ENCODE data around the gene OXGR1. TPM values are rescaled to one million over a fixed set of nuclear protein-coding genes. Genes with fewer than 3 reads are reported as not detected.

Gene OXGR1
- total RNA-seq, 1 donor from 2014 or later: not detected

GRCh38 chr13:96940961-96941360 lies 53.3 kb downstream of the OXGR1 start:
- Histone ChIP-seq H3K27me3 (ENCODE audit: low read depth) (no peaks in the 10 kb centered on the region), H3K4me3 (no peak overlapping the region), H3K9me3 (replicated peaks) (no peaks in the 10 kb centered on the region), H3K27ac (replicated peaks) (no peak overlapping the region), H3K4me1 (no peaks in the 10 kb centered on the region), H3K36me3 (no peaks in the 10 kb centered on the region)
- intact Hi-C loops (cut with micrococcal nuclease): no loop called here
- no peak for DNase-seq
- TF ChIP-seq CTCF (IDR thresholded peaks at IDR 0.05; ENCODE audit: borderline replicate concordance): no peak

- Histone ChIP-seq H3K4me1 (no peaks in the 10 kb centered on the region), H3K9me3 (replicated peaks) (no peaks in the 10 kb centered on the region), H3K4me3 (no peak overlapping the region), H3K36me3 (no peaks in the 10 kb centered on the region), H3K27ac (replicated peaks) (no peak overlapping the region), H3K27me3 (ENCODE audit: low read depth) (no peaks in the 10 kb centered on the region)
- no peak for TF ChIP-seq CTCF (IDR thresholded peaks at IDR 0.05; ENCODE audit: borderline replicate concordance)
- intact Hi-C loops (cut with micrococcal nuclease): no loop called here
- DNase-seq: no peak
Observed at GRCh38 chr13:96935901-96936300, 58.4 kb downstream of the OXGR1 start.

Other genes with a start within 250 kb of the OXGR1 start
- 76.5 TPM for gene MBNL2, start 227.9 kb upstream of the OXGR1 start, total RNA-seq

Data from left ventricle myocardium inferior (tissue), 1 donor.